ENCODE measurements around the gene ATXN3L. TPM values are rescaled to one million over a fixed set of nuclear protein-coding genes. Genes with fewer than 3 reads are reported as not detected.

The ATXN3L gene
- total RNA-seq, result not detected

- DNase-seq, result no peak
- Mint-ChIP-seq H3K9me3 (ENCODE audit: insufficient read depth) (no peaks in the 10 kb centered on the region), H3K4me1 (ENCODE audit: low read depth) (no peaks in the 10 kb centered on the region), H3K4me3 (no peak within 1 kb of the TSS), H3K27me3 (ENCODE audit: low read depth) (no peaks in the 10 kb centered on the region), H3K36me3 (ENCODE audit: low read depth) (no peaks in the 10 kb centered on the region), H3K27ac (no peak within 1 kb of the TSS)
- ATAC-seq, result no peak
- CTCF ChIA-PET, result no interaction called here
- POLR2A ChIA-PET, result no interaction called here
These were observed at the start of gene ATXN3L for GRCh38 chrX:13319953-13320352. Gene ATXN3L, minus strand, starts transcription at chrX:13320053. Its CDS starts 119 bp downstream, at chrX:13319934.

DNA sequence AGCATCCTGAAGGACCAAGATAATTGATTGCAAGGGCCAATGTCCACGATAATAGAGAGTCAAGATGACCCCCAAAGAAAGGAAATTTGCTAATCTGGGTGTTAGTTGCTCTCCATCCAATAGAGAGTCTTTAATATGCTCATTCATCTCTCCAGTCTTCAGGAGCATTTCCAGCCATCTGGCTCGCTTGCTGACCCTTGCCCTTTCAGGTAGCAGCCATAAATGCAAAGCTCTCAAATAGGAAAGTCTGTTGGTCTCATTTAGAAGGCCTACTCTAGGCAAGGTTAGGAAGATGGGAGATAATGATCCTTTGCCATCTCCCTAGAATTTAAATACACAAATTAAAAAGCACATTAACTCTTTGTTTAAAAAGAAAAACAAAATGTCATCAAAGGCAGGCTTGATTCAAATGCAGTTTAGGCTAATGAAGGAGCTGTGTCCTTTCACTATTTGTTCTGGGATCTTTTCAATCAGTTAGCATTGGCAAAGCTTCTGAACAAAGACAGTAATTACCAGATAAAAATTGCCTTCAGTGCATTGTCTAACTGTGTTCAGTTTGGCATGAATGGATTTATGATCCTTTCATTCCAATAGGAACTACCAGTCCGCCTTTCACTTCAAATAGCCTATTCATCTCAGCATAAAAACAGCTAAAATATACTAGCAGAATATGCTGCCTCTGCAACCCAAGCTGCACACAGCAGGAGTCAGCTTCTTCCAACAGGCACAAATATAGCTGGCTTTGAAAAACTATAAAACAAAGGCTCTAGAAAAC, 49.6 kb upstream of the ATXN3L start:
- no peaks in the 10 kb centered on the region for H3K4me1 Mint-ChIP-seq (ENCODE audit: low read depth)
- DNase-seq (no peak), ATAC-seq (no peak)
- POLR2A ChIA-PET, result no interaction called here
- no peaks in the 10 kb centered on the region for H3K9me3 Mint-ChIP-seq (ENCODE audit: insufficient read depth)
- CTCF ChIA-PET, result interaction anchor here (0.7 kb wide), 1 partner anchor 103 kb away, joined by 3 read pairs; no protein-coding TSS in a partner anchor
- no peak overlapping the region for H3K4me3 Mint-ChIP-seq
- no peak overlapping the region for H3K27ac Mint-ChIP-seq
- no peaks in the 10 kb centered on the region for H3K36me3 Mint-ChIP-seq (ENCODE audit: low read depth)
- H3K27me3 Mint-ChIP-seq (ENCODE audit: low read depth), result peaks cover 2% of the 10 kb centered on the region

- CTCF ChIA-PET, result no interaction called here
These were observed 48.1 kb upstream of the ATXN3L start for GRCh38 chrX:13367950-13368349.

DNA sequence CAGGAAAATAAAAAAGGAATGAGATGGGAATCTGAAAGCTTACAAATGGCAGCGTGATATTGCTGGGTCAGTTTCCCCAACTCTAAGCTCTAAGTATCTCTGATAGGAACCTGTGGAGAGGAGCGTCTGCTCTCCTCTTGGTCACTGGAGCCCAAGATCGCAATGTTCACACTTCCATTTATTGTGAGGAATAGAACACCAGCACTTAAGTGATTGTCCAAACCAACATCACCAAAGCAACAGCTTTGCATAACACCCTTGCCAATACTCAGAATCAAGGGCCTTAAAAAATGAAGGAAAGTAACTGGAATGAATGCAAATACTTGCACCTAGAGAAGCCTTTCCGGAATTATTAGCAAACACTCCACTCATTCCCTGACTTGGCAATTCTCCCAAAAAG, 46.8 kb upstream of the ATXN3L start:
- H3K27ac Mint-ChIP-seq, result no peak overlapping the region
- no peaks in the 10 kb centered on the region for H3K9me3 Mint-ChIP-seq (ENCODE audit: insufficient read depth)
- no peak overlapping the region for H3K4me3 Mint-ChIP-seq
- ATAC-seq (no peak), DNase-seq (no peak)
- H3K36me3 Mint-ChIP-seq (ENCODE audit: low read depth), result no peaks in the 10 kb centered on the region
- no peaks in the 10 kb centered on the region for H3K4me1 Mint-ChIP-seq (ENCODE audit: low read depth)
- CTCF ChIA-PET, result no interaction called here
- POLR2A ChIA-PET, result no interaction called here
- peaks cover 2% of the 10 kb centered on the region for H3K27me3 Mint-ChIP-seq (ENCODE audit: low read depth)

More at GRCh38 chrX:13367950-13368349, 48.1 kb upstream of the ATXN3L start:
- peaks cover 2% of the 10 kb centered on the region for H3K27me3 Mint-ChIP-seq (ENCODE audit: low read depth)
- H3K27ac Mint-ChIP-seq, result no peak overlapping the region
- H3K9me3 Mint-ChIP-seq (ENCODE audit: insufficient read depth), result no peaks in the 10 kb centered on the region
- ATAC-seq (no peak), DNase-seq (no peak)
- no peaks in the 10 kb centered on the region for H3K4me1 Mint-ChIP-seq (ENCODE audit: low read depth)
- H3K36me3 Mint-ChIP-seq (ENCODE audit: low read depth), result no peaks in the 10 kb centered on the region
- POLR2A ChIA-PET, result no interaction called here
- H3K4me3 Mint-ChIP-seq, result no peak overlapping the region

DNA sequence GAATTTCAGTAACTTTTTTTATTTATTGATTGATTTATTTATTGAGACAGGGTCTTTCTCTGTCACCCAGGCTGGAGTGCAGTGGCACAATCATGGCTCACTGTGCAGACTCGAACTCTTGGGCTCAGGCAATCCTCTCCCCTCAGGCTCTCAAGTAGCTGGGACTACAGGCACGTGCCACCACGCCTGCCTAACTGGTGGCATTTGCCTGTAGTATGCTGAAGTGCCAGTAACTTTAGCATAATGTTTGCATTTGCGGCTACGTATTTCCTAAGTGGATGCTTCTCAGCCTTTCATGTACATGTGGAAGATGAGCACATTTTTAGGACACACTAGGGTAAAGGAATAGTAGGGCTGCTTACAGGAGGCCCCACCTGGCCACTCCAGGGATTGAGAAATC, 45.3 kb upstream of the ATXN3L start:
- Mint-ChIP-seq H3K36me3 (ENCODE audit: low read depth) (no peaks in the 10 kb centered on the region), H3K27me3 (ENCODE audit: low read depth) (no peaks in the 10 kb centered on the region), H3K27ac (no peak overlapping the region), H3K9me3 (ENCODE audit: insufficient read depth) (no peaks in the 10 kb centered on the region), H3K4me1 (ENCODE audit: low read depth) (no peaks in the 10 kb centered on the region), H3K4me3 (no peak overlapping the region)
- CTCF ChIA-PET, result no interaction called here
- POLR2A ChIA-PET, result no interaction called here
- no peak for ATAC-seq
- DNase-seq, result no peak

- no peak overlapping the region for H3K4me3 Mint-ChIP-seq
- ATAC-seq (no peak), DNase-seq (no peak)
- H3K27me3 Mint-ChIP-seq (ENCODE audit: low read depth), result no peaks in the 10 kb centered on the region
- no peaks in the 10 kb centered on the region for H3K4me1 Mint-ChIP-seq (ENCODE audit: low read depth)
- H3K9me3 Mint-ChIP-seq (ENCODE audit: insufficient read depth), result no peaks in the 10 kb centered on the region
- ChIA-PET POLR2A (no interaction called here), CTCF (no interaction called here)
- no peak overlapping the region for H3K27ac Mint-ChIP-seq
- H3K36me3 Mint-ChIP-seq (ENCODE audit: low read depth), result no peaks in the 10 kb centered on the region
These were observed 44.5 kb upstream of the ATXN3L start for GRCh38 chrX:13364230-13364857.

DNA sequence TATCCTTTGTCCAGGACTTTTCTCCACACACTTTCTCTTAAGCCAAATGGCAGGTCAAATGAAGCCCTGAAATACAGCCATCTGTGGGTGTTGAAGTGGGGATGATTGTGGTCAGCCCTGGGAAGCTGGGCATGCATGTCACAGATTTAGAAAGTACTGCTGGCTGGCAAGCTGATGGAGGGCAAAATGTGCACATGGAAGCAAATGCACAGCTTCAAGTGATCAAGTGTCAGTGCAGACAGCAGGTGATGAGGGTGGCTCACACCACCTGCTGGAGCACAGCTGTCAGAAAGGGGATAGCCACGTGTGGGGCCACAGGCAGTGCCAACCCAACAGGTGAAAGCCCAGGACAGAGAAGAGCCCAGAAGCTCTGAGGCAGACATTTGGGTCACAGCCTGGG, 40.3 kb upstream of the ATXN3L start:
- no peak overlapping the region for H3K27ac Mint-ChIP-seq
- DNase-seq, result no peak
- ChIA-PET POLR2A (no interaction called here), CTCF (interaction anchor here (1.3 kb wide), 1 partner anchor 12 kb away, joined by 3 read pairs; no protein-coding TSS in a partner anchor)
- H3K4me1 Mint-ChIP-seq (ENCODE audit: low read depth), result no peaks in the 10 kb centered on the region
- no peaks in the 10 kb centered on the region for H3K36me3 Mint-ChIP-seq (ENCODE audit: low read depth)
- no peaks in the 10 kb centered on the region for H3K9me3 Mint-ChIP-seq (ENCODE audit: insufficient read depth)
- no peak overlapping the region for H3K4me3 Mint-ChIP-seq
- ATAC-seq, result no peak
- H3K27me3 Mint-ChIP-seq (ENCODE audit: low read depth), result no peaks in the 10 kb centered on the region

- Mint-ChIP-seq H3K4me1 (ENCODE audit: low read depth) (no peaks in the 10 kb centered on the region), H3K27ac (no peak overlapping the region), H3K4me3 (no peak overlapping the region), H3K9me3 (ENCODE audit: insufficient read depth) (no peaks in the 10 kb centered on the region), H3K36me3 (ENCODE audit: low read depth) (no peaks in the 10 kb centered on the region), H3K27me3 (ENCODE audit: low read depth) (no peaks in the 10 kb centered on the region)
- ATAC-seq (no peak), DNase-seq (no peak)
- CTCF ChIA-PET, result no interaction called here
- POLR2A ChIA-PET, result no interaction called here
These were observed 38.1 kb upstream of the ATXN3L start for GRCh38 chrX:13357925-13358324.

- ChIA-PET CTCF (no interaction called here), POLR2A (no interaction called here)
- ATAC-seq, result no peak
- H3K27me3 Mint-ChIP-seq (ENCODE audit: low read depth), result no peaks in the 10 kb centered on the region
- H3K36me3 Mint-ChIP-seq (ENCODE audit: low read depth), result no peaks in the 10 kb centered on the region
- H3K4me3 Mint-ChIP-seq, result no peak overlapping the region
- H3K4me1 Mint-ChIP-seq (ENCODE audit: low read depth), result no peaks in the 10 kb centered on the region
- DNase-seq, result no peak
- H3K9me3 Mint-ChIP-seq (ENCODE audit: insufficient read depth), result no peaks in the 10 kb centered on the region
- H3K27ac Mint-ChIP-seq, result no peak overlapping the region
These were observed 26.8 kb upstream of the ATXN3L start for GRCh38 chrX:13346646-13347045.

- ChIA-PET POLR2A (no interaction called here), CTCF (no interaction called here)
- ATAC-seq (no peak), DNase-seq (no peak)
- H3K4me1 Mint-ChIP-seq (ENCODE audit: low read depth), result no peaks in the 10 kb centered on the region
- H3K27ac Mint-ChIP-seq, result no peak overlapping the region
- no peaks in the 10 kb centered on the region for H3K27me3 Mint-ChIP-seq (ENCODE audit: low read depth)
- no peaks in the 10 kb centered on the region for H3K9me3 Mint-ChIP-seq (ENCODE audit: insufficient read depth)
- H3K36me3 Mint-ChIP-seq (ENCODE audit: low read depth), result no peaks in the 10 kb centered on the region
- no peak overlapping the region for H3K4me3 Mint-ChIP-seq
These were observed 25.6 kb upstream of the ATXN3L start for GRCh38 chrX:13345438-13345837.

DNA sequence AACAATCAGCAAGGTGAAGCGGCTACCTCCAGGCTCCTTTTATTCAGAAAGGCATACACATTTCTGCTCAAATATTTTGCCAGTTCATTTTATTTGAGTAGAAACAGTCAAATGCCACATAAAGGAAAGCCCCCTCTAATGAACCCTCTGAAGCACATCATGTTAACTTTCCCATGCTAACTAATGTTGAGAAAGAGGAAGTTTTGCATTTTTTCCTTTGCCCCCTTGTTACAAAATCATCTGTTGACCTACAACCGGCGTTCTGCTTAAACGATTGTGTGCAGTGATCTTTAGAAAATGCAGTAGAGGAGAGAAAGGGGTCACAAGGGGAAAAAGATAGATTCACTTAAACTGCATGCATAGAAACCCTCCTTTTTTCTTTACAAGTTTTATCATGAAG, 25.2 kb upstream of the ATXN3L start:
- no peaks in the 10 kb centered on the region for H3K27me3 Mint-ChIP-seq (ENCODE audit: low read depth)
- H3K4me1 Mint-ChIP-seq (ENCODE audit: low read depth), result no peaks in the 10 kb centered on the region
- DNase-seq, result no peak
- ChIA-PET CTCF (no interaction called here), POLR2A (no interaction called here)
- H3K9me3 Mint-ChIP-seq (ENCODE audit: insufficient read depth), result no peaks in the 10 kb centered on the region
- ATAC-seq, result no peak
- H3K36me3 Mint-ChIP-seq (ENCODE audit: low read depth), result no peaks in the 10 kb centered on the region
- H3K27ac Mint-ChIP-seq, result no peak overlapping the region
- no peak overlapping the region for H3K4me3 Mint-ChIP-seq

GRCh38 chrX:13341491-13342101, 21.7 kb upstream of the ATXN3L start:
- ATAC-seq, result no peak
- no peaks in the 10 kb centered on the region for H3K36me3 Mint-ChIP-seq (ENCODE audit: low read depth)
- no peak overlapping the region for H3K27ac Mint-ChIP-seq
- no peak for DNase-seq
- ChIA-PET CTCF (interaction anchor here (1.6 kb wide), 1 partner anchor 395 kb away, joined by 4 read pairs; no protein-coding TSS in a partner anchor), POLR2A (no interaction called here)
- no peaks in the 10 kb centered on the region for H3K9me3 Mint-ChIP-seq (ENCODE audit: insufficient read depth)
- H3K4me1 Mint-ChIP-seq (ENCODE audit: low read depth), result no peaks in the 10 kb centered on the region
- peaks cover 2% of the 10 kb centered on the region for H3K27me3 Mint-ChIP-seq (ENCODE audit: low read depth)
- H3K4me3 Mint-ChIP-seq, result no peak overlapping the region

Data from activated CD8-positive, alpha-beta T cell treated with anti-CD3 and anti-CD28 coated beads, Interleukin-2, amount 10 ng/mL, durations not matched to agents 7 days and 5 days (primary cell).